AML-193 (cell line): ENCODE measurements around the gene TMBIM1.
"Not testable (repeated sequence)": the region's sequence is repeated elsewhere in the genome, so short reads cannot be mapped to it uniquely, and the experiment has no call there.

Experiments used
- DNase-seq, 2 experiments: peaks; one replicate each; lab custom pipeline; 2025; lab: John Stamatoyannopoulos, UW

The TMBIM1 gene

GRCh38 chr2:218318241-218318640, 25.9 kb upstream of the TMBIM1 start:
- no peak for DNase-seq

- no peak for DNase-seq
These were observed 25.5 kb upstream of the TMBIM1 start for GRCh38 chr2:218317835-218318234.

DNA sequence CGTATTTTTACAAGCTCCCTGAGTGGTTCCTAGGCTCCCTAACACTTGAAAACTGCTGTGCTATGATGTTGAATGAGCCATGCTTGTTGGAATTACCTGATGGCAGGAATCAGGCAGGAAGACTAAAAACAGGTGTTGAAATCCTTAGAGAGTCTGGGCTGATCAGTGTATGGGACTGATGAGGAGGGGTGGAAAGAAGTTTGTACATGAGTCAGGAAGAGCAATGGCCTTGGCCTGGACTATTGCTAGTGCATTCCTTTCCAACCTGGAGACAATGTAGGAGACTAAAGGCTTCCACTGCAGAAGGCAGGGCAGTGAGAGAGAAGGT, 25.0 kb upstream of the TMBIM1 start:
- DNase-seq: no peak

GRCh38 chr2:218315397-218315796, 23.1 kb upstream of the TMBIM1 start:
- no peak for DNase-seq

GRCh38 chr2:218314764-218315163, 22.5 kb upstream of the TMBIM1 start:
- not testable (repeated sequence) for DNase-seq

DNA sequence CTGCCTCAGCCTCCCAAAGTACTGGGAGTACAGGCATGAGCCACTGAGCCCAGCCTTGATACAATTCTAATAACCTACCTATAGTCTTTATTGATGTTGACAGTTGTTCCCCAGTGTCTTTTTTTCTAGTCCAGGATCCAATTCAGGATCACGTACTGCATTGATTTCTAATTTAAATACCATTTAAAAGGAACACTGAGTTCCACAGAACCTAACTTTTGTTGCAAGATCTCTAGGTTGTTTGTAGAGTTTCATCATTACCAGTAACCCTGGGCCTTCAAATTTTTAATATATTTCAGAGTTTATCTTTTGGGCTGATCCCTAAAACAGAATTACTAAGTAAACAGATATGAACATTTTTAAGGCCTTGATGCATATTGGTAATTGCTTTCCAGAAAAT, 21.1 kb upstream of the TMBIM1 start:
- DNase-seq: no peak

- no peak for DNase-seq
These were observed 20.0 kb upstream of the TMBIM1 start for GRCh38 chr2:218312267-218312756.

DNA sequence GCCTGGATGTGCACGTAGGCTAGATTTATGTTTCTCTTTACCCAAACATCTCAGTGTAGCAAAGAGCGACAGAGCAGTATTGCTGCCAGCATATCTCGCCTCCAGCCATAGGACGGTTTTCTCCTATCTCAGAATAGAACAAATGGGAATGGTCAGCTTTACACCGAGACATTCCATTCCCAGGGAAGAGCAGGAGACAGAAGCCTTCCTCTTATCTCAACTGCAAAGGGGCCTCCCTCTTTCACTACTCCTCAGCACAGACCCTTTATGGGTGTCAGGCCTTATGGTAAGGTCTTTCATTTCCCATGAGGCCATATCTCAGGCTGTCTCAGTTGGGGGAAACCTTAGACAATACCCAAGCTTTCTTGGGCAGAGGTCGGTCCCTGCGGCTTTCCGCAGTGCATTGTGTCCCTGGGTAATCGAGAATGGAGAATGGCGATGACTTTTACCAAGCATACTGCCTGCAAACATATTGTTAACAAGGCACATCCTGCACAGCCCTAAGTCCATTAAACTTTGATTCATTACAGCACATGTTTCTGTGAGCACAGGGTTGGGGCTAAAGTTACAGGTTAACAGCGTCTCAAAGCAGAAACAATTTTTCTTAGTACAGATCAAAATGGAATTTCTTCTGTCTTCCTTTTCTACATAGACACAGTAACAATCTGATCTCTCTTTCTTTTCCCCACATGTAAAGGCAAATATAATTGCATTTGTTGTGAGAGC, 19.4 kb upstream of the TMBIM1 start:
- DNase-seq: not testable (repeated sequence)

GRCh38 chr2:218310853-218311540, 18.7 kb upstream of the TMBIM1 start:
- DNase-seq: no peak

DNA sequence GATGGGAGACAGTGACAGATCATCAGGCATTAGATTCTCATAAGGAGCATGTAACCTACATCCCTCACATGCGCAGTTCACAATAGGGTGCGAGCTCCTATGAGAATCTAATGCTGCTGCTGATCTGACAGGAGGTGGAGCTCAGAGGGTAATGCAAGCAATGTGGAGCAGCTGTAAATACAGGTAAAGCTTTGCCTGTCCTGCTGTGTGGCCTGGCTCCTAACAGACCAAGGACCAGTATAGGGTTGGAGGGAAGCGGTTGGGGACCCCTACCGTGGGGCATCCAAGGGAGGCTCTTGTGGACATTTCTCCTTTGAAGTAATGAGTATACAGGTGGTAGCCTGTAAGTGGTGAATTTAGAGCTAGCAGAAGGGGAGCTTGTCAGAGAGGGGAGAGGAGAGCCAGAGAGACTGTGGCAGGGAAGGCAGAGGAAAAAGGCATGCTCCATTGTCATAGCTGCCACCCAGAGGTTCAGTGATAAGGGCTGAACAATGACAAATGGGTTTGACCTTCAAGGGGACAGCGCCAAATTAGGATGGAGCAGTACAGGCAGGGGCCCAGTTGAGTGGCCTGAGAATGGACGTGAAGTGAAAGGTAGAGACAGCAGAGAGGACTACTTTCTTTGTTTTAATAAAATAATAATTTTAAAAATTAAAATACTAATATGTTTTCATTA, 15.2 kb upstream of the TMBIM1 start:
- DNase-seq: no peak

GRCh38 chr2:218306184-218306920, 14.0 kb upstream of the TMBIM1 start:
- no peak for DNase-seq

GRCh38 chr2:218305383-218305782, 13.1 kb upstream of the TMBIM1 start:
- DNase-seq: no peak

DNA sequence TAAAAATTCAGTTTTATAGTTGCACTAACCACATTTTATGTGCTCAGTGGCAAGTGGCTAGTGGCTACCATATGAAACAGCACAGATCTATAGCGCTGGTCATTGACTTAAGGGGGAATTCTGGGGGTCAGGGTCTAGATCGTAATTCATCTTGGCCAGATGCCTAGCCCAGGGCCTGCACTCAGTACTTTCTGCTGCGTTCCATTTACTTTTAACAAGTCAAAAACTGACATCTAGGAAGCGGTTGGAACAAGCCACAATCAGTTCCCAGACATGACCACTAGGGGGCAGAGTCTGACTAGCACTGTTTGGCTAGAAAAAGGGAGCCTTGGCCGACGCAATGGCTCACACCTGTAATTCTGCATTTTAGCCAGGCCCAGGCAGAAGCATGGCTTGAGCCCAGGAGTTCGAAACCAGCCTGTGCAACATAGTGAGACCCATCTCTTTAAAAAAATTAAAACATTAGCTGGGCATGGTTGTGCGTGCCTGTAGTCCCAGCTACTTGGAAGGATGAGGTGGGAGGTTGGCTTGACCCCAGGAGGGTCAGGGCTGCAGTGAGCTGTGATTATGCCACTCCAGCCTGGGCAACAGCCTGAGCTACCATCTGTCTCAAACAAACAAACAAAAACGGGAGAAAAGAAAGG, 9.0 kb upstream of the TMBIM1 start:
- DNase-seq: peak; percentile 84 to 89

- no peak for DNase-seq
These were observed 7.8 kb upstream of the TMBIM1 start for GRCh38 chr2:218300141-218300540.

GRCh38 chr2:218298314-218298875, 6.1 kb upstream of the TMBIM1 start:
- no peak for DNase-seq

GRCh38 chr2:218296847-218297246, 4.5 kb upstream of the TMBIM1 start:
- DNase-seq: no peak

GRCh38 chr2:218296200-218296599, 3.9 kb upstream of the TMBIM1 start:
- DNase-seq: no peak

- DNase-seq: no peak
These were observed 2.7 kb upstream of the TMBIM1 start for GRCh38 chr2:218295029-218295428.

DNA sequence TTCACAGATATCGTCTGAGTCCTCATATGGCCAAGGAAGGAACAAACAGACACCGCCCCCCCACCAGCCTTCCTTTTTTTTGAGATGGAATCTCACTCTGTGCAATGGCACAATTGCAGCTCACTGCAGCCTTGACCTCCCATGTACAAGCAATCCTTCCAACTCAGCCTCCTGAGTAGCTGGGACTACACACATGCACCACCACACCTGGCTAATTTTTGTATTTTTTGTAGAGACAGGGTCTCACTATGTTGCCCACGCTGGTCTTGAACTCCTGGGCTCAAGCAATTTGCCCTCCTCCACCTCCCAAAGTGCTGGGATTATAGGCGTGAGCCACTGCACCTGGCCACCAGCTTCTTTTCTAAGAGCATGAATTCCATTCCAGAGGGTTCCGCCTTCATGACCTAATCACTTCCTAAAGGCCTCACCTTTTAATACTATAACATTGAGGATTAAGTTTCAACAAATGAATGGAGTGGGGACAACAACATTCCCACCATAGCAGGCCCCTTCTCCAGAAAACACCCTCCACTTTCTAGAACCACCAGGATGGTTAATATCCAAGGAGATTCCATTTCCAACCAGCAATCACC, 2.2 kb upstream of the TMBIM1 start:
- DNase-seq: no peak

GRCh38 chr2:218293715-218294429, 1.6 kb upstream of the TMBIM1 start:
- DNase-seq: no peak
